ENCODE data around the gene CEP192.
A peak's percentile ranks its signal among the peaks of the same experiment; 100 is the strongest.

The CEP192 gene

DNA sequence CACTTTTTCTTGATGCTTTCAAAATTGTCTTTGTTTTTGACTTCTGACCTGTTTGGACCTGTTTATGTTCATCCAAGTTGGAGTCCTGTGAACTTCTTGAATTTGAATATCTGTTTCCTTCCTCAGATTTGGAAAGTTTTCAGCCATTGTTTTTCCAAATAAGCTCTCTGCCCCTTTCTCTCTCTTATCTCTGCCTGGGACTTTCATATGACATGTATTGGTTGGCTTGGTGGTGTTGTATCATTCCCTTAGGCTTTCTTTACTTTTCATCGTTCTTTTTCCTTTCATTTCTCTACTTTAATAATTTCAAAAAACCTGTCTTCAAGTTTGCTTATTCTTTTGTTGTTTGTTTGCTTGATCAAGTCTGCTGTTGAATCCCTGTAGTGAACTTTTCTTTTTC lies 167.3 kb downstream of the CEP192 start:
- TF ChIP-seq YY1 (IDR thresholded peaks at IDR 0.05; ENCODE audit: low read depth) (no peak), EP300 (IDR thresholded peaks at IDR 0.05; ENCODE audit: borderline replicate concordance) (no peak), FOXM1 (IDR thresholded peaks at IDR 0.05; ENCODE audit: borderline replicate concordance, low read depth) (no peak), ZBTB7A (IDR thresholded peaks at IDR 0.05; ENCODE audit: low read depth) (no peak), TAF1 (IDR thresholded peaks at IDR 0.05; ENCODE audit: low read depth) (no peak), NFIC (IDR thresholded peaks at IDR 0.05) (no peak)
- TF ChIP-seq, protein P1, sequence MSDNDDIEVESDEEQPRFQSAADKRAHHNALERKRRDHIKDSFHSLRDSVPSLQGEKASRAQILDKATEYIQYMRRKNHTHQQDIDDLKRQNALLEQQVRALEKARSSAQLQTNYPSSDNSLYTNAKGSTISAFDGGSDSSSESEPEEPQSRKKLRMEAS (IDR thresholded peaks at IDR 0.05), result no peak

DNA sequence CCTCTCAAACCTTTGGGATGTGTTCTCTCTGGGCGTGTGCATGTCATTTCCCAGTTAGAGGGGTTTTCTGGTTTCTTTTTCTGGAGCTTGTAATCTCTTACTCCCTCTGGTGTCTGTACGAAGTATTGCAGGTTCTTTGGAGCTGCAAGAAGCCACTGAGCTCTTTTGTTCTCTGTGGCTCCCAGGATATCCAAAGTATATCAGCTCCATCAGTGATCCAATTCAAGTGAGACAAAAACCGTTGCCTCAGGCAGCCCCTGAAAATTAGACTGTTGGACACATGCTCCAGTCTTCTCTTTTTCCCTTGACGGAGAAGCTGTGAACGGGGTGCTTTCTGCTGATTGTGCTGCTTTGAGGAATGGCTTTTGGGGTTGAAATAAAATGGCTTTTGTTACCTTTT lies 168.4 kb downstream of the CEP192 start:
- TF ChIP-seq EP300 (IDR thresholded peaks at IDR 0.05; ENCODE audit: borderline replicate concordance) (no peak), RAD21 (IDR thresholded peaks at IDR 0.05; ENCODE audit: low read depth) (peak; percentile 85)

DNA sequence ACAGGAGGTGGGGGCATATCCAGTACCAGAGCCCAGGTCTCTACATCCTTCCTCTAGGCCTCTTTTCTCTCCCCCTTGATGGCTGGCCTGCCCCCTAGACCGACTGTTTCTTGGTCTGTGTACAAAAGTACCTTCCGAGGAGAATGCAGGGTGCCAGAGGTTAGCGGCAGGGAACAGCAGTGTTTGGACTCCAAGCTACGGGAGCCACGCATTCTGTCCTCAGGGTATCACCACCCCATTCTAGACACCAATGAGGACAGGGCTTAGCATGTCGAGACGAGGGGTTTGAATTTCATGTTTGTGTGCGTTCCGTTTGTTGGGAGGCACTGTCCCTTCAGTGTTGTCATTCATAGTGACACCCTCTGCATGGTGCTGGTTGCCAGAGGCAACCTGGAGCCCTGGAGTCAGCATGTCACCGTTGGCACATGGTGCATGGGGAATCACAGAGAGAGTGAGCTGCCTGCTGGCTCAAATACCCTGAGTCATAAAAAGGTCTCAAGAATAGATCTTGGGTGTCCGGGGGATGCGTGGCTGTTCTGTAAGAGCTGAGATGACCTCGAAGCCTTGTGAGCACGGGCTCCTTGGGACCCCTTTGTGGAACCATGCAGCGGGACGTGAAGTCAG lies 170.2 kb downstream of the CEP192 start:
- TF ChIP-seq TEAD4 (IDR thresholded peaks at IDR 0.05) (no peak), RAD21 (IDR thresholded peaks at IDR 0.05; ENCODE audit: low read depth) (no peak), CEBPB (IDR thresholded peaks at IDR 0.05) (no peak), FOXM1 (IDR thresholded peaks at IDR 0.05; ENCODE audit: borderline replicate concordance, low read depth) (no peak), EGR1 (IDR thresholded peaks at IDR 0.05) (no peak), CREB1 (IDR thresholded peaks at IDR 0.05; ENCODE audit: low read depth) (no peak), NFIC (IDR thresholded peaks at IDR 0.05) (no peak), TAF1 (IDR thresholded peaks at IDR 0.05; ENCODE audit: low read depth) (no peak), TCF12 (IDR thresholded peaks at IDR 0.05; ENCODE audit: low read depth) (no peak), EP300 (IDR thresholded peaks at IDR 0.05; ENCODE audit: borderline replicate concordance) (no peak)
- TF ChIP-seq, protein P2, sequence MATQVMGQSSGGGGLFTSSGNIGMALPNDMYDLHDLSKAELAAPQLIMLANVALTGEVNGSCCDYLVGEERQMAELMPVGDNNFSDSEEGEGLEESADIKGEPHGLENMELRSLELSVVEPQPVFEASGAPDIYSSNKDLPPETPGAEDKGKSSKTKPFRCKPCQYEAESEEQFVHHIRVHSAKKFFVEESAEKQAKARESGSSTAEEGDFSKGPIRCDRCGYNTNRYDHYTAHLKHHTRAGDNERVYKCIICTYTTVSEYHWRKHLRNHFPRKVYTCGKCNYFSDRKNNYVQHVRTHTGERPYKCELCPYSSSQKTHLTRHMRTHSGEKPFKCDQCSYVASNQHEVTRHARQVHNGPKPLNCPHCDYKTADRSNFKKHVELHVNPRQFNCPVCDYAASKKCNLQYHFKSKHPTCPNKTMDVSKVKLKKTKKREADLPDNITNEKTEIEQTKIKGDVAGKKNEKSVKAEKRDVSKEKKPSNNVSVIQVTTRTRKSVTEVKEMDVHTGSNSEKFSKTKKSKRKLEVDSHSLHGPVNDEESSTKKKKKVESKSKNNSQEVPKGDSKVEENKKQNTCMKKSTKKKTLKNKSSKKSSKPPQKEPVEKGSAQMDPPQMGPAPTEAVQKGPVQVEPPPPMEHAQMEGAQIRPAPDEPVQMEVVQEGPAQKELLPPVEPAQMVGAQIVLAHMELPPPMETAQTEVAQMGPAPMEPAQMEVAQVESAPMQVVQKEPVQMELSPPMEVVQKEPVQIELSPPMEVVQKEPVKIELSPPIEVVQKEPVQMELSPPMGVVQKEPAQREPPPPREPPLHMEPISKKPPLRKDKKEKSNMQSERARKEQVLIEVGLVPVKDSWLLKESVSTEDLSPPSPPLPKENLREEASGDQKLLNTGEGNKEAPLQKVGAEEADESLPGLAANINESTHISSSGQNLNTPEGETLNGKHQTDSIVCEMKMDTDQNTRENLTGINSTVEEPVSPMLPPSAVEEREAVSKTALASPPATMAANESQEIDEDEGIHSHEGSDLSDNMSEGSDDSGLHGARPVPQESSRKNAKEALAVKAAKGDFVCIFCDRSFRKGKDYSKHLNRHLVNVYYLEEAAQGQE (IDR thresholded peaks at IDR 0.05; ENCODE audit: low read depth), result no peak
- TF ChIP-seq, protein P1 (IDR thresholded peaks at IDR 0.05), result no peak
- TF ChIP-seq, protein P3, sequence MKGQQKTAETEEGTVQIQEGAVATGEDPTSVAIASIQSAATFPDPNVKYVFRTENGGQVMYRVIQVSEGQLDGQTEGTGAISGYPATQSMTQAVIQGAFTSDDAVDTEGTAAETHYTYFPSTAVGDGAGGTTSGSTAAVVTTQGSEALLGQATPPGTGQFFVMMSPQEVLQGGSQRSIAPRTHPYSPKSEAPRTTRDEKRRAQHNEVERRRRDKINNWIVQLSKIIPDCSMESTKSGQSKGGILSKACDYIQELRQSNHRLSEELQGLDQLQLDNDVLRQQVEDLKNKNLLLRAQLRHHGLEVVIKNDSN (IDR thresholded peaks at IDR 0.05), result no peak

DNA sequence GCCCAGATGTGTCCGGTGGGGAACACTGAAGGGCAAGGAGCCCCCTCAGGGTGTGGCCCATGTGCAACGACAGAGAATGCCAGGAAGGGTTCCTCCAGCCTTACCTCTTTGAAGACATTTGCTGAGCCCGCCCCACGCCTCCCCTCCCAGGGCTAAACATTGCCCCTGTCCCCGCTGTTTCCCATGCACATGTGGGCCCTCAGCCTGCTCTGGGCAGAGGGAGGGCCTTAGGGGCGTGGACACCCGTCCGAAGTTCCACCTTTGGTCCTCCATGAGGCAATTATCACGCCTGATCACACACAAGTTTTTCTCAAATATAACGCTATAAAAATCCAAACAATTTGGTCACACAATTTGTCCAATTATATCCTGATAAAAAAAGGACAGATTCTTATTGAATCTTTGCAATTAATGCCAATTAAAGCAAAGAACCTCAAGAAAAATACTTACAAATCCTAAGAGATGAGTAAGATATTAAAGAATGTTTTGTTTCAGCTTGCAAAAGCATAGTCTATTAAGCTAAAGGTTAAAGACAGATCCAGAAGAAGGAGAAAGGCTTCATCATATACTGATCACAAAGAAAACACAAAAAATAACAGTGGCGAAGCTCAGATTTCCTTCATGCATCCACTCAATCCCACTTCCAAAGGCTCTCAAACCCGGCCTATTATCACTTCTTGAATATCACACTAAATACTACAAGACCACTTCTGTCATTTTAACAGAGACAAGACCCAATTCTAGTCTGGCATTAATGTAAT lies 172.2 kb downstream of the CEP192 start:
- TF ChIP-seq ZBTB7A (IDR thresholded peaks at IDR 0.05; ENCODE audit: low read depth) (no peak), EGR1 (IDR thresholded peaks at IDR 0.05) (no peak), YY1 (IDR thresholded peaks at IDR 0.05; ENCODE audit: low read depth) (no peak), RAD21 (IDR thresholded peaks at IDR 0.05; ENCODE audit: low read depth) (no peak), CEBPB (IDR thresholded peaks at IDR 0.05) (no peak), NFIC (IDR thresholded peaks at IDR 0.05) (no peak), CREB1 (IDR thresholded peaks at IDR 0.05; ENCODE audit: low read depth) (no peak), TAF1 (IDR thresholded peaks at IDR 0.05; ENCODE audit: low read depth) (no peak), EP300 (IDR thresholded peaks at IDR 0.05; ENCODE audit: borderline replicate concordance) (no peak), FOXM1 (IDR thresholded peaks at IDR 0.05; ENCODE audit: borderline replicate concordance, low read depth) (no peak), TEAD4 (IDR thresholded peaks at IDR 0.05) (no peak), TCF12 (IDR thresholded peaks at IDR 0.05; ENCODE audit: low read depth) (no peak)
- TF ChIP-seq, protein P2 (IDR thresholded peaks at IDR 0.05; ENCODE audit: low read depth), result no peak
- TF ChIP-seq, protein P3 (IDR thresholded peaks at IDR 0.05), result no peak
- TF ChIP-seq, protein P1 (IDR thresholded peaks at IDR 0.05), result no peak

DNA sequence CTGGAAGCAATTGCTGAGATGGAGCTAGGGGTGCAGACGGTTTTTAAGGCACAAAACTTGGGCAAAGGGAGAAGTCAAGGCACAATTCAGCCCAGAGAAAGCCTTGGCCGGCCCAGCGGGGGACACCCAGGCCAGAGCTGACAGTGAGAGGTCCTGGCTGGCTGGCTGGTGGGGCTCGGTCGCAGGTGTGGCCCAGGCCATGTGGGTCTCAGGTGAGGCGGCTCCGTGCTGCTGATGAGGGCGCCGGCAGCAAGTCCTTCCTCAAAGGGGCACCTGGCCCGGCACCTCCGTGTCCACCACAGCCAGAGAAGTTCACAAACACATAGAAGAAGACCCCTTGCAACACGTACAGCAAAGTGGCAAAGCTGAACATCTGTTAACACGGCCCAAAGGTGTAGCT lies 173.2 kb downstream of the CEP192 start:
- no peak for TF ChIP-seq TAF1 (IDR thresholded peaks at IDR 0.05; ENCODE audit: low read depth)
- TF ChIP-seq ZBTB7A (IDR thresholded peaks at IDR 0.05; ENCODE audit: low read depth), result no peak
- no peak for TF ChIP-seq TCF12 (IDR thresholded peaks at IDR 0.05; ENCODE audit: low read depth)
- no peak for TF ChIP-seq RAD21 (IDR thresholded peaks at IDR 0.05; ENCODE audit: low read depth)
- TF ChIP-seq EP300 (IDR thresholded peaks at IDR 0.05; ENCODE audit: borderline replicate concordance), result no peak
- TF ChIP-seq CREB1 (IDR thresholded peaks at IDR 0.05; ENCODE audit: low read depth), result no peak
- TF ChIP-seq, protein P3 (IDR thresholded peaks at IDR 0.05), result no peak
- no peak for TF ChIP-seq EGR1 (IDR thresholded peaks at IDR 0.05)
- TF ChIP-seq, protein P2 (IDR thresholded peaks at IDR 0.05; ENCODE audit: low read depth), result no peak
- TF ChIP-seq, protein P1 (IDR thresholded peaks at IDR 0.05), result no peak
- no peak for TF ChIP-seq CEBPB (IDR thresholded peaks at IDR 0.05)
- no peak for TF ChIP-seq FOXM1 (IDR thresholded peaks at IDR 0.05; ENCODE audit: borderline replicate concordance, low read depth)
- no peak for TF ChIP-seq TEAD4 (IDR thresholded peaks at IDR 0.05)
